HG03025 (cell line): ENCODE data around the gene RNF130.

Experiments used
- ATAC-seq: cut with Tn5 transposase; IDR thresholded peaks from one replicate; pipeline ENCODE4 v1.9.1; 2021; ENCODE audit warnings: mild to moderate bottlenecking, moderate library complexity; ENCODE audit not compliant: unreplicated experiment, low FRiP score

RNF130 gene

GRCh38 chr5:180086816-180087399 is 15.3 kb upstream of the RNF130 start:
- no peak for ATAC-seq

GRCh38 chr5:180085837-180086236 is 14.3 kb upstream of the RNF130 start:
- no peak for ATAC-seq

GRCh38 chr5:180084638-180085561 is 13.3 kb upstream of the RNF130 start:
- ATAC-seq: no peak

- no peak for ATAC-seq
Observed at GRCh38 chr5:180083529-180084060, 12.0 kb upstream of the RNF130 start.

GRCh38 chr5:180082633-180083420 is 11.3 kb upstream of the RNF130 start:
- ATAC-seq: no peak

- ATAC-seq: no peak
Observed at GRCh38 chr5:180081481-180081880, 9.9 kb upstream of the RNF130 start.

- no peak for ATAC-seq
Observed at GRCh38 chr5:180080486-180081280, 9.1 kb upstream of the RNF130 start.

- no peak for ATAC-seq
Observed at GRCh38 chr5:180079702-180080466, 8.3 kb upstream of the RNF130 start.

- no peak for ATAC-seq
Observed at GRCh38 chr5:180078348-180078747, 6.8 kb upstream of the RNF130 start.

GRCh38 chr5:180077594-180078284 is 6.2 kb upstream of the RNF130 start:
- no peak for ATAC-seq

GRCh38 chr5:180075703-180076102 is 4.1 kb upstream of the RNF130 start:
- ATAC-seq: no peak

- no peak for ATAC-seq
Observed at GRCh38 chr5:180074462-180074861, 2.9 kb upstream of the RNF130 start.

GRCh38 chr5:180072556-180072955 is 997 bp upstream of the RNF130 start:
- no peak for ATAC-seq

- no peak for ATAC-seq
Observed at GRCh38 chr5:180072256-180072548, 643 bp upstream of the RNF130 start.

- ATAC-seq: no peak
Observed at GRCh38 chr5:180070756-180071530, 616 bp downstream of the RNF130 start.

- no peak for ATAC-seq
Observed at GRCh38 chr5:180069589-180070247, 1.8 kb downstream of the RNF130 start.

GRCh38 chr5:180068519-180069090 is 3.0 kb downstream of the RNF130 start:
- no peak for ATAC-seq
